A673 (cell line): ENCODE data around the gene CLSTN2. TPM values are rescaled to one million over a fixed set of nuclear protein-coding genes. Genes with fewer than 3 reads are reported as not detected.

Experiments
- BruUV-seq: library from RNA; stranded (reverse); fragments of 400-500 nt; replicated peaks from 2 replicates; lab custom pipeline; 2021; lab: Mats Ljungman, UMichigan
- CTCF ChIA-PET: fragments of 300-600 bp; sonication (Branson Sonifier 250); formaldehyde crosslinking; loops from one replicate; lab custom pipeline; 2022; ENCODE audit warnings: antibody characterized with exemption; lab: Charles Lee
- POLR2A ChIA-PET: fragments of 300-600 bp; sonication (Branson Sonifier 250); formaldehyde crosslinking; loops from one replicate; lab custom pipeline; 2022; ENCODE audit warnings: antibody characterized with exemption; ENCODE audit not compliant: low non-redundant PET; lab: Charles Lee
- DNase-seq: peaks from one replicate; pipeline ENCODE4 v3.0.0-alpha.2; 2015; ENCODE audit warnings: low spot score
- H3K27ac ChIP-seq: fragments of 200-600 bp; sonication (generic); 2 replicates; pipeline ENCODE4 v1.5.1; 2016; ENCODE audit warnings: mixed run types, low read depth, mild to moderate bottlenecking, mixed read lengths, antibody characterized with exemption, low read length; ENCODE audit not compliant: poor library complexity, severe bottlenecking
- H3K27me3 ChIP-seq: fragments of 200-600 bp; sonication (generic); replicated peaks from 2 replicates; pipeline ENCODE4 v1.6.1; 2017; ENCODE audit warnings: mixed run types, low read depth, mild to moderate bottlenecking, mixed read lengths, antibody characterized with exemption, low read length; ENCODE audit not compliant: insufficient read depth, poor library complexity
- H3K36me3 ChIP-seq: fragments of 200-600 bp; sonication (generic); 2 replicates; pipeline ENCODE4 v1.6.1; 2016; ENCODE audit warnings: mixed run types, mild to moderate bottlenecking, mixed read lengths, antibody characterized with exemption, low read length; ENCODE audit not compliant: insufficient read depth, poor library complexity, severe bottlenecking
- H3K4me1 ChIP-seq: fragments of 200-600 bp; sonication (generic); 2 replicates; pipeline ENCODE4 v1.6.1; 2017; ENCODE audit warnings: mixed run types, mild to moderate bottlenecking, mixed read lengths, antibody characterized with exemption, low read length; ENCODE audit not compliant: insufficient read depth, poor library complexity, severe bottlenecking
- H3K4me3 ChIP-seq: fragments of 200-600 bp; sonication (generic); 2 replicates; pipeline ENCODE4 v1.5.1; 2016; ENCODE audit warnings: low read depth, mixed run types, mild to moderate bottlenecking, mixed read lengths, low read length; ENCODE audit not compliant: poor library complexity, severe bottlenecking
- H3K9me3 ChIP-seq: fragments of 200-600 bp; sonication (generic); 2 replicates; pipeline ENCODE4 v1.6.1; 2016; ENCODE audit warnings: mixed run types, low read depth, mild to moderate bottlenecking, mixed read lengths, antibody characterized with exemption, low read length; ENCODE audit not compliant: poor library complexity, severe bottlenecking
- CTCF ChIP-seq: fragments of 300-800, 200-600 bp; sonication (generic); conservative IDR thresholded peaks from 2 replicates; pipeline ENCODE4 v1.5.1; 2017; ENCODE audit warnings: low read depth, mild to moderate bottlenecking, antibody characterized with exemption, low read length, moderate library complexity, mixed read lengths
- EZH2 ChIP-seq: fragments of 200-600 bp; sonication (generic); IDR thresholded peaks from 2 replicates; pipeline ENCODE4 v1.6.1; 2017; ENCODE audit warnings: borderline replicate concordance, low read depth, mild to moderate bottlenecking, mixed read lengths, antibody characterized with exemption, low read length; ENCODE audit not compliant: poor library complexity, severe bottlenecking
- intact Hi-C: fragments of 100-400 bp; cut with micrococcal nuclease; formaldehyde crosslinking; loops from one replicate; pipeline ENCODE4 v1.10.0; 2022; ENCODE audit not compliant: unreplicated experiment
- total RNA-seq: library from RNA; stranded (reverse); gene quantifications from 2 replicates; pipeline ENCODE4 v1.2.3, GENCODE V29; 2021

CLSTN2 gene
- total RNA-seq, 1 experiment from 2014 or later: 50.7 TPM

DNA sequence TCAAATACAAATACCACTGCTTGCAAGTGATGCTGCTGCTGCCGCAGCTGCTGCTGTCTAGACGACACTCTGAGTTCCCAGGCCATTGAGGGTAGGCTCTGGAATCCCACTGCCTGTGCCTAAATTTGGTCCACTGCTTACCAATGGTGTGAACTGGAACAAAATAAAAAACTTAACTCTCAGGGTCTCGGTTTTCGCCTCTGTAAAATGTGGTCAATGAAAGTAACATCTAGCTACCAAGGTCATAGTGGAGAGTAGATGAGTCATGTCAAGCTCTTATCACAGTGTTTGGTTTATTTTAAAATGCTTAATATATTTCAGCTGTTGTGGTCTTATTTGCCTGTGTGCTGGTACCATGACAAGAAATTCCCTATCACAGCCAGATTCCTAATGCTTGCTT is 299.3 kb downstream of the CLSTN2 start:
- CTCF ChIA-PET: no interaction called here
- no peaks in the 10 kb centered on the region for H3K27me3 ChIP-seq
- POLR2A ChIA-PET: no interaction called here
- no peak overlapping the region for H3K4me3 ChIP-seq
- TF ChIP-seq CTCF (no peak), EZH2 (no peak)
- no peaks in the 10 kb centered on the region for H3K4me1 ChIP-seq
- DNase-seq: no peak
- no TSS peak for BruUV-seq
- H3K36me3 ChIP-seq: no peaks in the 10 kb centered on the region
- H3K27ac ChIP-seq: no peak overlapping the region
- no peaks in the 10 kb centered on the region for H3K9me3 ChIP-seq
- intact Hi-C loops: no loop called here

- Histone ChIP-seq H3K9me3 (no peaks in the 10 kb centered on the region), H3K4me3 (no peak overlapping the region), H3K27ac (no peak overlapping the region), H3K27me3 (no peaks in the 10 kb centered on the region), H3K36me3 (no peaks in the 10 kb centered on the region), H3K4me1 (no peaks in the 10 kb centered on the region)
- intact Hi-C loops: no loop called here
- TF ChIP-seq CTCF (no peak), EZH2 (no peak)
- no TSS peak for BruUV-seq
- ChIA-PET POLR2A (no interaction called here), CTCF (no interaction called here)
- no peak for DNase-seq
These were observed 302.0 kb downstream of the CLSTN2 start for GRCh38 chr3:140236836-140237501.

GRCh38 chr3:140238646-140239314 is 303.8 kb downstream of the CLSTN2 start:
- TF ChIP-seq CTCF (no peak), EZH2 (no peak)
- no peaks in the 10 kb centered on the region for H3K4me1 ChIP-seq
- no peak overlapping the region for H3K27ac ChIP-seq
- H3K36me3 ChIP-seq: no peaks in the 10 kb centered on the region
- BruUV-seq: no TSS peak
- intact Hi-C loops: no loop called here
- ChIA-PET CTCF (no interaction called here), POLR2A (no interaction called here)
- no peaks in the 10 kb centered on the region for H3K27me3 ChIP-seq
- no peak overlapping the region for H3K4me3 ChIP-seq
- no peaks in the 10 kb centered on the region for H3K9me3 ChIP-seq
- DNase-seq: no peak
